GM23338 (cell line): ENCODE measurements around the gene TMEM101. TPM values are rescaled to one million over a fixed set of nuclear protein-coding genes. Genes with fewer than 3 reads are reported as not detected.
A peak's percentile ranks its signal among the peaks of the same experiment; 100 is the strongest.
"Not testable (repeated sequence)": the region's sequence is repeated elsewhere in the genome, so short reads cannot be mapped to it uniquely, and the experiment has no call there.

Experiments
- ATAC-seq: fragments of 200-7000 bp; cut with Tn5 transposase; 3 replicates; pipeline ENCODE4 v1.9.1; 2020
- DNase-seq: peaks from one replicate; pipeline ENCODE4 v3.0.0-alpha.2; 2015; ENCODE audit warnings: low spot score
- H2AFZ ChIP-seq: fragments of 200-600 bp; sonication (generic); 2 replicates; pipeline ENCODE4 v1.8.0; 2016; ENCODE audit warnings: antibody characterized with exemption, mild to moderate bottlenecking, moderate library complexity
- H3F3A ChIP-seq: fragments of 200-600 bp; sonication (generic); replicated peaks from 2 replicates; pipeline ENCODE4 v1.8.0; 2017; ENCODE audit warnings: antibody characterized with exemption, mixed run types, low read depth
- H3K27ac ChIP-seq: fragments of 200-600 bp; sonication (generic); 2 replicates; pipeline ENCODE4 v1.6.1; 2016; ENCODE audit warnings: low read depth
- H3K27me3 ChIP-seq: fragments of 200-600 bp; sonication (generic); 2 replicates; pipeline ENCODE4 v1.8.0; 2016; ENCODE audit warnings: mild to moderate bottlenecking, mixed run types, moderate library complexity; ENCODE audit not compliant: insufficient read depth
- H3K36me3 ChIP-seq: fragments of 200-600 bp; sonication (generic); 2 replicates; pipeline ENCODE4 v1.8.0; 2016; ENCODE audit warnings: mild to moderate bottlenecking; ENCODE audit not compliant: insufficient read depth
- H3K4me1 ChIP-seq: fragments of 200-600 bp; sonication (generic); 2 replicates; pipeline ENCODE4 v1.8.0; 2016; ENCODE audit warnings: mild to moderate bottlenecking, moderate library complexity; ENCODE audit not compliant: insufficient read depth
- H3K4me2 ChIP-seq: fragments of 200-600 bp; sonication (generic); 2 replicates; pipeline ENCODE4 v1.7.1; 2017; ENCODE audit warnings: mixed run types
- H3K4me3 ChIP-seq: fragments of 200-600 bp; sonication (generic); 2 replicates; pipeline ENCODE4 v1.6.1; 2016; ENCODE audit warnings: mixed run types
- H3K79me2 ChIP-seq: fragments of 200-600 bp; sonication (generic); replicated peaks from 2 replicates; pipeline ENCODE4 v1.8.0; 2017; ENCODE audit warnings: mild to moderate bottlenecking; ENCODE audit not compliant: insufficient read depth
- H3K9me2 ChIP-seq: fragments of 200-600 bp; sonication (generic); 2 replicates; pipeline ENCODE4 v1.8.0; 2017; ENCODE audit not compliant: insufficient read depth
- H4K20me1 ChIP-seq: fragments of 200-600 bp; sonication (generic); replicated peaks from 2 replicates; pipeline ENCODE4 v1.8.0; 2017; ENCODE audit warnings: mild to moderate bottlenecking; ENCODE audit not compliant: insufficient read depth
- H3K27ac Mint-ChIP-seq: 2 replicates; pipeline ENCODE4 v1.8.0; 2020; ENCODE audit warnings: inconsistent platforms, mild to moderate bottlenecking, moderate library complexity, mixed read lengths
- H3K27me3 Mint-ChIP-seq: 3 replicates; pipeline ENCODE4 v1.8.0; 2022; ENCODE audit warnings: low read depth, mild to moderate bottlenecking, moderate library complexity, mixed read lengths, inconsistent platforms; ENCODE audit not compliant: insufficient read depth, poor library complexity
- H3K36me3 Mint-ChIP-seq: 3 replicates; pipeline ENCODE4 v1.8.0; 2021; ENCODE audit warnings: low read depth, mild to moderate bottlenecking, inconsistent platforms, moderate library complexity, mixed read lengths
- H3K4me1 Mint-ChIP-seq: 3 replicates; pipeline ENCODE4 v1.8.0; 2020; ENCODE audit warnings: mild to moderate bottlenecking, inconsistent platforms, mixed read lengths
- H3K4me3 Mint-ChIP-seq: 3 replicates; pipeline ENCODE4 v1.8.0; 2021; ENCODE audit warnings: moderate library complexity, mild to moderate bottlenecking, inconsistent platforms, mixed read lengths
- H3K9me3 Mint-ChIP-seq: 3 replicates; pipeline ENCODE4 v1.8.0; 2020; ENCODE audit warnings: moderate library complexity, mild to moderate bottlenecking, inconsistent platforms, mixed read lengths
- CREB1 ChIP-seq: fragments of 250-450 bp; sonication (Bioruptor Pico); IDR thresholded peaks from 2 replicates; pipeline ENCODE4 v1.5.0; 2020; ENCODE audit warnings: low read depth, mild to moderate bottlenecking, moderate library complexity
- EZH2 ChIP-seq: fragments of 200-600 bp; sonication (generic); IDR thresholded peaks from one replicate; pipeline ENCODE4 v1.8.0; 2017; ENCODE audit warnings: antibody characterized with exemption, mild to moderate bottlenecking, low read depth; ENCODE audit not compliant: unreplicated experiment
- JUNB ChIP-seq: IDR thresholded peaks from one replicate; pipeline ENCODE4 v1.6.1; 2016; ENCODE audit warnings: antibody characterized with exemption; ENCODE audit not compliant: unreplicated experiment
- POLR2AphosphoS5 ChIP-seq: IDR thresholded peaks from 2 replicates; pipeline ENCODE4 v1.6.1; 2016; ENCODE audit warnings: antibody characterized with exemption, low read depth
- STAT1 ChIP-seq: IDR thresholded peaks from one replicate; pipeline ENCODE4 v1.6.1; 2016; ENCODE audit warnings: antibody characterized with exemption; ENCODE audit not compliant: unreplicated experiment
- polyA plus RNA-seq: library from polyadenylated mRNA; unstranded; fragments of >200 nt; fragmentation: Nextera tagmentation; extraction: Ambion mirVana; gene quantifications from 2 replicates; pipeline ENCODE4 v1.2.1, GENCODE V29; 2016
- total RNA-seq: library from RNA; depleted of rRNA; stranded (reverse); fragments of >200 nt; shearing (Covaris generic); gene quantifications from 2 replicates; pipeline ENCODE4 v1.2.3, GENCODE V29; 2014
- TF ChIP-seq, protein P1 (sequence below): IDR thresholded peaks from one replicate; pipeline ENCODE4 v1.6.1; 2018; ENCODE audit warnings: antibody characterized with exemption; ENCODE audit not compliant: unreplicated experiment
- TF ChIP-seq, protein P2 (sequence below): IDR thresholded peaks from 2 replicates; pipeline ENCODE4 v1.6.1; 2016; ENCODE audit warnings: antibody characterized with exemption

Gene TMEM101
- total and polyA plus RNA-seq, 2 experiments from 2014 or later, result 15.9 to 31.6 TPM

DNA sequence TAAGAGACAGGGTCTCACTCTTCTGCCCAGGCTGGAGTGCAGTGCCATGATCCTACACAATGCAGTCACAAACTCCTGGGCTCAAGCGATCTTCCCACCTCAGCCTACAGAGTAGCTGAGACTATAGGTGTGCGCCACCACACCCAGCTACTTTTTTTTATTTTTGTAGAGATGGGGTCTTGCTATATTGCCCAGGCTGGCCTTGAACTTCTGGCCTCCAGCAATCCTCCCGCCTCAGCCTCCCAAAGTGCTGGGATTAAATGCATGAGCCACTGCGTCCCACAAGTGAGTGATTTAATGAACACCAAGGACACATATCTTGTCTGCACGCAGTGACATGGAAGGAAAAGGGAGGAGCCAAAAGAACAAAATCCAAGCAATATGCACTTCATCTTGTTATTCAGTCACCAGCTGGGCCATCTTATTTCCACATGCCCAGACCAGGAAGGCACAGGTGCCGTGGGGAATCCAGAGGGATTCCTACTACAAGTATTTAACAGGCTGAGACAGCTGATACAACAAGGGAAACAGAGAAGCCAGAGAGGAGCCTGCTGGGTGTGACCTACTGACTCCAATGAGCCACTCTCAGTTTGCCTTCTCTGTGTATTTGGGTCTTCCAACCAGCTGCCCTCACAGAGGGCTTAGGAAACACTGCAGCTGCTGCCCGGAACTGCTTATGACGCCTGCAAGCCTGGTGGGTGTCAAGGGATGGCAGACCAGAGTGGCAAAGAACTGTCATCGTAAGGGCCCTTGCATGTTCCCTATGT is 34.7 kb upstream of the TMEM101 start (continued):
- TF ChIP-seq, protein P1, sequence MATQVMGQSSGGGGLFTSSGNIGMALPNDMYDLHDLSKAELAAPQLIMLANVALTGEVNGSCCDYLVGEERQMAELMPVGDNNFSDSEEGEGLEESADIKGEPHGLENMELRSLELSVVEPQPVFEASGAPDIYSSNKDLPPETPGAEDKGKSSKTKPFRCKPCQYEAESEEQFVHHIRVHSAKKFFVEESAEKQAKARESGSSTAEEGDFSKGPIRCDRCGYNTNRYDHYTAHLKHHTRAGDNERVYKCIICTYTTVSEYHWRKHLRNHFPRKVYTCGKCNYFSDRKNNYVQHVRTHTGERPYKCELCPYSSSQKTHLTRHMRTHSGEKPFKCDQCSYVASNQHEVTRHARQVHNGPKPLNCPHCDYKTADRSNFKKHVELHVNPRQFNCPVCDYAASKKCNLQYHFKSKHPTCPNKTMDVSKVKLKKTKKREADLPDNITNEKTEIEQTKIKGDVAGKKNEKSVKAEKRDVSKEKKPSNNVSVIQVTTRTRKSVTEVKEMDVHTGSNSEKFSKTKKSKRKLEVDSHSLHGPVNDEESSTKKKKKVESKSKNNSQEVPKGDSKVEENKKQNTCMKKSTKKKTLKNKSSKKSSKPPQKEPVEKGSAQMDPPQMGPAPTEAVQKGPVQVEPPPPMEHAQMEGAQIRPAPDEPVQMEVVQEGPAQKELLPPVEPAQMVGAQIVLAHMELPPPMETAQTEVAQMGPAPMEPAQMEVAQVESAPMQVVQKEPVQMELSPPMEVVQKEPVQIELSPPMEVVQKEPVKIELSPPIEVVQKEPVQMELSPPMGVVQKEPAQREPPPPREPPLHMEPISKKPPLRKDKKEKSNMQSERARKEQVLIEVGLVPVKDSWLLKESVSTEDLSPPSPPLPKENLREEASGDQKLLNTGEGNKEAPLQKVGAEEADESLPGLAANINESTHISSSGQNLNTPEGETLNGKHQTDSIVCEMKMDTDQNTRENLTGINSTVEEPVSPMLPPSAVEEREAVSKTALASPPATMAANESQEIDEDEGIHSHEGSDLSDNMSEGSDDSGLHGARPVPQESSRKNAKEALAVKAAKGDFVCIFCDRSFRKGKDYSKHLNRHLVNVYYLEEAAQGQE, result no peak
- TF ChIP-seq POLR2AphosphoS5 (no peak), EZH2 (no peak)
- TF ChIP-seq, protein P2, sequence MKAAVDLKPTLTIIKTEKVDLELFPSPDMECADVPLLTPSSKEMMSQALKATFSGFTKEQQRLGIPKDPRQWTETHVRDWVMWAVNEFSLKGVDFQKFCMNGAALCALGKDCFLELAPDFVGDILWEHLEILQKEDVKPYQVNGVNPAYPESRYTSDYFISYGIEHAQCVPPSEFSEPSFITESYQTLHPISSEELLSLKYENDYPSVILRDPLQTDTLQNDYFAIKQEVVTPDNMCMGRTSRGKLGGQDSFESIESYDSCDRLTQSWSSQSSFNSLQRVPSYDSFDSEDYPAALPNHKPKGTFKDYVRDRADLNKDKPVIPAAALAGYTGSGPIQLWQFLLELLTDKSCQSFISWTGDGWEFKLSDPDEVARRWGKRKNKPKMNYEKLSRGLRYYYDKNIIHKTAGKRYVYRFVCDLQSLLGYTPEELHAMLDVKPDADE, result no peak

DNA sequence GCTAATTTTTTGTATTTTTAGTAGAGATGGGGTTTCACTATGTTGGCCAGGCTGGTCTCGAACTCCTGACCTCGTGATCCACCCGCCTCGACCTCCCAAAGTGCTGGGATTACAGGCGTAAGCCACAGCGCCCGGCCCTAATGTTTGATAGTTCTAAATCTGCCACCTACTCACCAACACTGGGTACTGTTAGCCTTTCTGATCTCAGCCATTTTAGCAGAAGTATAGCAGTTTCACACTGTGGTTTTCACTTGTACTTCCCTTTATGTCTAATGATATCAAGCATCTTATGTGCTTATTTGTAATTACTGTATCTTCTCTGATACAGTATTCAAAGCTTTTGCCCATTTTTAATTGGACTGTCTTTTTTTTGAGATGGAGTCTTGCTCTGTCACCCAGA is 32.1 kb upstream of the TMEM101 start:
- not testable (repeated sequence) for H2AFZ ChIP-seq, H3K27me3 ChIP-seq, H3K27ac Mint-ChIP-seq, H3K4me3 Mint-ChIP-seq, ATAC-seq, DNase-seq, H3K27ac ChIP-seq, H3K9me2 ChIP-seq, H3K27me3 Mint-ChIP-seq, H3K9me3 Mint-ChIP-seq, H3K4me2 ChIP-seq, H3K4me3 ChIP-seq, H3F3A ChIP-seq
- Histone ChIP-seq H4K20me1 (peaks cover 31% of the 10 kb centered on the region), H3K79me2 (peaks cover 100% of the 10 kb centered on the region), H3K4me1 (peaks cover 17% of the 10 kb centered on the region), H3K36me3 (peaks cover 42% of the 10 kb centered on the region)
- Mint-ChIP-seq H3K4me1 (peaks cover 12% of the 10 kb centered on the region; the same call in 2 of the 3 replicates), H3K36me3 (peaks cover 66% of the 10 kb centered on the region)

DNA sequence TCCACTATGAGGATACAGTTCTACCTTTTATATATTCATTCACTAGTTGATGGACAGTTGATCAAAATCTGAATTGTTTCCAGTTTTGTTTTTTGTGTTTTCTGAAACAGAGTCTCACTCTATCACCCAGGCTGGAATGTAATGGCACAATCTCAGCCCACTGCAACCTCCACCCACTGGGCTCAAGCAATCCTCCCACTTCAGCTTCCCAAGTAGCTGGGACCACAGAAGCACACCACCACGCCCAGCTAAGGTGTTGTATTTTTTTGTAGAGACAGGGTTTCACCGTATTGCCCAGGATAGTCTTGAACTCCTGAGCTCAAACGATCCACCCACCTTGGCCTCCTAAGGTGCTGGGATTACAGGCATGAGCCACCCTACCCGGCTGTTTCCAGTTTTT is 30.7 kb upstream of the TMEM101 start:
- H3K4me3 ChIP-seq, result no peak overlapping the region
- peaks cover 29% of the 10 kb centered on the region for H3K36me3 ChIP-seq
- ATAC-seq, result no peak
- no peak for DNase-seq
- H3K4me1 Mint-ChIP-seq, result peaks cover 12% of the 10 kb centered on the region; the same call in 2 of the 3 replicates
- no peaks in the 10 kb centered on the region for H3K9me3 Mint-ChIP-seq
- peaks cover 10% of the 10 kb centered on the region; the same call in 1 of the 2 replicates for H3F3A ChIP-seq
- H3K4me3 Mint-ChIP-seq, result no peak overlapping the region
- H3K9me2 ChIP-seq, result no peaks in the 10 kb centered on the region
- H3K36me3 Mint-ChIP-seq, result peaks cover 59% of the 10 kb centered on the region
- TF ChIP-seq, protein P1, result no peak
- no peak for TF ChIP-seq CREB1 (CRISPR knock-in tag)
- TF ChIP-seq EZH2, result no peak
- TF ChIP-seq STAT1, result no peak
- no peak for TF ChIP-seq JUNB
- no peak overlapping the region for H2AFZ ChIP-seq
- H3K4me1 ChIP-seq, result peaks cover 17% of the 10 kb centered on the region
- peak overlapping the region; percentile 40; the same call in 1 of the 2 replicates for H3K27ac ChIP-seq
- no peaks in the 10 kb centered on the region for H3K27me3 Mint-ChIP-seq
- H3K79me2 ChIP-seq, result peaks cover 100% of the 10 kb centered on the region
- peaks cover 34% of the 10 kb centered on the region for H4K20me1 ChIP-seq
- H3K4me2 ChIP-seq, result no peak overlapping the region
- H3K27ac Mint-ChIP-seq, result no peak overlapping the region
- H3K27me3 ChIP-seq, result no peaks in the 10 kb centered on the region
